DND-41 (cell line): ENCODE data around the gene SPARC.

Experiments used
- ATAC-seq: fragments of 200-7000 bp; cut with Tn5 transposase; 3 replicates; pipeline ENCODE4 v1.9.1; 2021; ENCODE audit warnings: low read depth; ENCODE audit not compliant: insufficient read depth
- DNase-seq: peaks from one replicate; pipeline ENCODE4 v3.0.0-alpha.2; 2020
- H2AFZ ChIP-seq: 2 replicates; pipeline ENCODE4 v1.6.0; 2012; ENCODE audit warnings: low read depth, low read length
- H3K27ac ChIP-seq: 2 replicates; pipeline ENCODE4 v1.5.1; 2012; ENCODE audit warnings: low read length, inconsistent platforms
- H3K27me3 ChIP-seq: fragments of 200-600 bp; sonication (generic); 2 replicates; pipeline ENCODE4 v1.6.0; 2012; ENCODE audit warnings: low read length, mild to moderate bottlenecking, inconsistent platforms; ENCODE audit not compliant: insufficient read depth, poor library complexity
- H3K36me3 ChIP-seq: 2 replicates; pipeline ENCODE4 v1.5.1; 2012; ENCODE audit warnings: low read length, inconsistent platforms; ENCODE audit not compliant: insufficient read depth
- H3K4me1 ChIP-seq: 2 replicates; pipeline ENCODE4 v1.5.1; 2012; ENCODE audit warnings: mild to moderate bottlenecking, low read length; ENCODE audit not compliant: insufficient read depth
- H3K4me2 ChIP-seq: 2 replicates; pipeline ENCODE4 v1.6.0; 2012; ENCODE audit warnings: mild to moderate bottlenecking, moderate library complexity, low read length, inconsistent platforms; ENCODE audit not compliant: insufficient read depth
- H3K4me3 ChIP-seq, 2 experiments: fragments of 200-600 bp in 1 of 2; shearing (Covaris generic) in 1 of 2; 2 replicates each; pipeline ENCODE4 v1.5.1; 2012 to 2016; ENCODE audit warnings: inconsistent platforms in 2 of 2, low read length in 2 of 2, mild to moderate bottlenecking in 2 of 2, low read depth in 1 of 2, moderate library complexity in 1 of 2
- H3K79me2 ChIP-seq: 2 replicates; pipeline ENCODE4 v1.6.0; 2012; ENCODE audit warnings: low read length, inconsistent platforms; ENCODE audit not compliant: insufficient read depth
- H3K9ac ChIP-seq: 2 replicates; pipeline ENCODE4 v1.6.0; 2012; ENCODE audit warnings: low read depth, mild to moderate bottlenecking, inconsistent platforms, low read length, moderate library complexity
- H3K9me3 ChIP-seq: 2 replicates; pipeline ENCODE4 v1.5.1; 2012; ENCODE audit warnings: low read length, moderate library complexity, mild to moderate bottlenecking, inconsistent platforms; ENCODE audit not compliant: insufficient read depth, severe bottlenecking
- H4K20me1 ChIP-seq: 2 replicates; pipeline ENCODE4 v1.6.0; 2012; ENCODE audit warnings: low read length; ENCODE audit not compliant: insufficient read depth
- EZH2 ChIP-seq: IDR thresholded peaks from 3 replicates; pipeline ENCODE4 v1.6.1; 2012; ENCODE audit warnings: borderline replicate concordance, low read depth, mild to moderate bottlenecking, moderate library complexity, low read length, inconsistent platforms; ENCODE audit not compliant: severe bottlenecking
- TF ChIP-seq, protein P1 (sequence below): IDR thresholded peaks from 2 replicates; pipeline ENCODE4 v1.5.1; 2012; ENCODE audit warnings: borderline replicate concordance, low read length, moderate library complexity, mild to moderate bottlenecking; ENCODE audit not compliant: poor library complexity, severe bottlenecking; ENCODE audit errors: extremely low read depth

Gene SPARC

DNA sequence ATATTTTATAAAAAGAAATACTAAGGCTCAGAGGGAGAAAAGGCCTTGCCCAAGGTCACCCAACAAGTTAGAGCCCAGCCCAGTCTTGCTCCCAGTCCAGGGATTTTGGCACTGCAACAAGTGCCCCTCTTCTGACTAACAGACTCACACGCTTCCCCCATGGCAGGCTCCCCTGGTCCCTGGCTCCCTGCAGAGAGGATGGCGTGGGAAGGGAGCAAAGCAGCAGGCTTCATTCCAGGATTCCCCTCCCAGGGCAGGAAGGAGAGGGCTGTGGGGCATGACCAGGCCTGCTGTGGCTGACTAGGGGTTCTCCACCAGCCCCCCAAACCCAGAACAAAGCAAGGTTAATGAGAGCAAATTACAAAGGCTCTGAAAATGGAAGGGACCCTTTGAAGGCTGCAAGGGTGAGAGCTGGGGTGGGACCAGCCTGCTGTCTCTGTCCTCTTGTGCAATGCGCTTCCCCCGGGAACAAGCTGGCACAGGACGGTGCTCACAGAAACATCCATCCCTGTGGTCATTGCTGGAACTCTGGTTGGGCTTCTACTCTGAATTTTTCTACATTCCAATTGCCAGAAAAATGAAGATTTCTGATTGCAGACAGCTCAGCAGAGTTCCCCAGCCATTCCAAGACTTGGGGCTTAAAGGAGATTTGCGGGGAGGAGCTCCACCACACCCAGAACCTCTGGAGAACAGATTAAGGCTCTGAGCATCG is 58.4 kb downstream of the SPARC start:
- Histone ChIP-seq H2AFZ (no peak overlapping the region), H3K79me2 (no peaks in the 10 kb centered on the region), H3K4me2 (no peak overlapping the region), H4K20me1 (no peaks in the 10 kb centered on the region; the same call in 1 of the 2 replicates), H3K4me3 (no peak overlapping the region), H3K4me1 (no peaks in the 10 kb centered on the region), H3K27ac (no peak overlapping the region), H3K9me3 (no peaks in the 10 kb centered on the region), H3K36me3 (no peaks in the 10 kb centered on the region), H3K27me3 (peaks cover 27% of the 10 kb centered on the region), H3K9ac (no peak overlapping the region)
- TF ChIP-seq, protein P1, sequence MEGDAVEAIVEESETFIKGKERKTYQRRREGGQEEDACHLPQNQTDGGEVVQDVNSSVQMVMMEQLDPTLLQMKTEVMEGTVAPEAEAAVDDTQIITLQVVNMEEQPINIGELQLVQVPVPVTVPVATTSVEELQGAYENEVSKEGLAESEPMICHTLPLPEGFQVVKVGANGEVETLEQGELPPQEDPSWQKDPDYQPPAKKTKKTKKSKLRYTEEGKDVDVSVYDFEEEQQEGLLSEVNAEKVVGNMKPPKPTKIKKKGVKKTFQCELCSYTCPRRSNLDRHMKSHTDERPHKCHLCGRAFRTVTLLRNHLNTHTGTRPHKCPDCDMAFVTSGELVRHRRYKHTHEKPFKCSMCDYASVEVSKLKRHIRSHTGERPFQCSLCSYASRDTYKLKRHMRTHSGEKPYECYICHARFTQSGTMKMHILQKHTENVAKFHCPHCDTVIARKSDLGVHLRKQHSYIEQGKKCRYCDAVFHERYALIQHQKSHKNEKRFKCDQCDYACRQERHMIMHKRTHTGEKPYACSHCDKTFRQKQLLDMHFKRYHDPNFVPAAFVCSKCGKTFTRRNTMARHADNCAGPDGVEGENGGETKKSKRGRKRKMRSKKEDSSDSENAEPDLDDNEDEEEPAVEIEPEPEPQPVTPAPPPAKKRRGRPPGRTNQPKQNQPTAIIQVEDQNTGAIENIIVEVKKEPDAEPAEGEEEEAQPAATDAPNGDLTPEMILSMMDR: no peak
- no peak for TF ChIP-seq EZH2
- DNase-seq (no peak), ATAC-seq (no peak)

DNA sequence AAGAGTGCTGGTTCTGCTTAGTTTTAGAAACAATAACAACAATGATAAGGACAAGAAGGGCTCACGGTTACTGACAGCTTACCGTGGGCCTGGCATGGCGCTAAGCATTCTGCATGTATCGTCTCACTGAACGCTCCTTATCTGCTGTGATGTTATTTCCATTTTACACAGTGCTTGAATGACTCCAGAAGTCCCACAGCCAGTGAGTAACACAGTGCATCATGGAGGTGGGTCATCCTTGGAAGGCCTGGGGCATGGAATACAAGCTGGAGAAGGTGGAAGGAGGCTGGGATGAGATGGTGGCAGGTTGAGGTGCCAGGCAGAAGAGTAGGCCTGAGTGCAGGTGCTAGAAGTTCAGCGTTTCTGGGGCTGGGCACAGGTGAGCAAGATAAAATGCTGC is 59.1 kb downstream of the SPARC start:
- Histone ChIP-seq H2AFZ (no peak overlapping the region), H3K79me2 (no peaks in the 10 kb centered on the region), H4K20me1 (no peaks in the 10 kb centered on the region; the same call in 1 of the 2 replicates), H3K9me3 (no peaks in the 10 kb centered on the region), H3K27ac (no peak overlapping the region), H3K9ac (no peak overlapping the region), H3K27me3 (peaks cover 27% of the 10 kb centered on the region), H3K4me1 (no peaks in the 10 kb centered on the region), H3K4me2 (no peak overlapping the region), H3K36me3 (no peaks in the 10 kb centered on the region), H3K4me3 (no peak overlapping the region)
- TF ChIP-seq EZH2: no peak
- TF ChIP-seq, protein P1: no peak
- no peak for ATAC-seq
- DNase-seq: no peak

DNA sequence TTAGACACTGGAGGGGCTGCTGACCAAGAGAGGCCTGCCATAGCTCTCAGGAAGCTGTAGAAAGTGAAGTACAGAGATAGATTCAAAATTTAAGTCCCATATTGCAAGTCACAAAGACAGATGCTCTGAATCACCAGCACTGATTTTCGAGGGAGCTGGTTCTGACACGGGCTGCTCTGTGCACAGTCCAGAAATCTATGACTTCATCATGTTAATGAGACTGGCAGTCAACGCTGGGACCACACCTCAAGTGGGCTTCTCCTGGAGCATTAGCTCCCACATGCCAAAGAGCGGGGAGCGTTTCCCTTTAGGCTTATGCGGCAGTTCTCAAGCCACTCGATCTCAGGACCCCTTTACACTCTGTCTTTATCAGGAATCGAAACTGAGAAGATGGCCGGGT is 61.4 kb downstream of the SPARC start:
- H3K79me2 ChIP-seq: no peaks in the 10 kb centered on the region
- no peak for DNase-seq
- no peaks in the 10 kb centered on the region; the same call in 1 of the 2 replicates for H4K20me1 ChIP-seq
- no peak overlapping the region for H3K4me2 ChIP-seq
- no peak overlapping the region for H3K9ac ChIP-seq
- TF ChIP-seq, protein P1: no peak
- no peak for TF ChIP-seq EZH2
- H3K27me3 ChIP-seq: peaks cover 38% of the 10 kb centered on the region
- H3K36me3 ChIP-seq: no peaks in the 10 kb centered on the region
- no peak overlapping the region for H3K27ac ChIP-seq
- H3K4me1 ChIP-seq: no peaks in the 10 kb centered on the region
- no peaks in the 10 kb centered on the region for H3K9me3 ChIP-seq
- H3K4me3 ChIP-seq: no peak overlapping the region
- no peak for ATAC-seq
- no peak overlapping the region for H2AFZ ChIP-seq
